Left ventricle myocardium superior (tissue), 1 donor: ENCODE results near the gene MBNL3. TPM values are rescaled to one million over a fixed set of nuclear protein-coding genes. Genes with fewer than 3 reads are reported as not detected.
A peak's percentile ranks its signal among the peaks of the same experiment; 100 is the strongest.

Experiments used
- ATAC-seq: fragments of 200-7000 bp; cut with Tn5 transposase; one replicate; pipeline ENCODE4 v1.9.1; 2020; ENCODE audit warnings: mild to moderate bottlenecking, moderate library complexity
- DNase-seq: peaks from one replicate; pipeline ENCODE4 v3.0.0-alpha.2; 2020
- intact Hi-C: fragments of 100-400 bp; cut with micrococcal nuclease; formaldehyde crosslinking; loops from one replicate; pipeline ENCODE4 v1.11.0; 2022
- long read RNA-seq: library from polyadenylated mRNA; unstranded; transcript quantifications from one replicate; pipeline ENCODE4 v2.0.0, GENCODE V29; 2021
- total RNA-seq: library from RNA; stranded (reverse); fragmentation: NEBNext Ultra II Directional; extraction: Animal tissue kit (Norgen Biotek cat#: 25700); gene quantifications from one replicate; pipeline ENCODE4 v1.2.1, GENCODE V29; 2021
- donor health status: DM: no; HTN: yes; CAD: no; lungs with severe emphysema.

The MBNL3 gene
- 31.4 TPM for total RNA-seq
- long read RNA-seq, partial matches to known transcripts = 0 of 5 reads
- long read RNA-seq, other reads (novel, unspliced or antisense) = 5 of 5 reads

GRCh38 chrX:132488819-132489577, at the start of gene MBNL3:
TSS of gene MBNL3 (minus strand) at chrX:132489038. CDS start at chrX:132439611, 49,427 bp downstream.
- peak; percentile 75 for DNase-seq
- peak; percentile 97 for ATAC-seq
- intact Hi-C loops = no loop called here

- ATAC-seq (no peak), DNase-seq (no peak)
- intact Hi-C loops = no loop called here
These were observed 44.6 kb upstream of the MBNL3 start for GRCh38 chrX:132533409-132533808.

GRCh38 chrX:132532913-132533312, 44.1 kb upstream of the MBNL3 start:
- DNase-seq (no peak), ATAC-seq (no peak)
- intact Hi-C loops = no loop called here

GRCh38 chrX:132532097-132532496, 43.3 kb upstream of the MBNL3 start:
- ATAC-seq = no peak
- no peak for DNase-seq
- intact Hi-C loops = no loop called here

- no peak for DNase-seq
- intact Hi-C loops = no loop called here
- no peak for ATAC-seq
These were observed 32.0 kb upstream of the MBNL3 start for GRCh38 chrX:132520792-132521191.

- intact Hi-C loops = no loop called here
- DNase-seq (no peak), ATAC-seq (no peak)
These were observed 31.4 kb upstream of the MBNL3 start for GRCh38 chrX:132520213-132520612.

- intact Hi-C loops = no loop called here
- no peak for ATAC-seq
- DNase-seq = no peak
These were observed 29.6 kb upstream of the MBNL3 start for GRCh38 chrX:132518401-132518800.

- intact Hi-C loops = no loop called here
- ATAC-seq (no peak), DNase-seq (no peak)
These were observed 20.0 kb upstream of the MBNL3 start for GRCh38 chrX:132508834-132509233.

- no peak for DNase-seq
- intact Hi-C loops = no loop called here
- ATAC-seq = no peak
These were observed 16.3 kb upstream of the MBNL3 start for GRCh38 chrX:132505116-132505515.

GRCh38 chrX:132504417-132504816, 15.6 kb upstream of the MBNL3 start:
- DNase-seq (no peak), ATAC-seq (no peak)
- intact Hi-C loops = no loop called here

GRCh38 chrX:132501606-132502005, 12.8 kb upstream of the MBNL3 start:
- DNase-seq (no peak), ATAC-seq (no peak)
- intact Hi-C loops = no loop called here

- DNase-seq = no peak
- intact Hi-C loops = no loop called here
- no peak for ATAC-seq
These were observed 8.6 kb upstream of the MBNL3 start for GRCh38 chrX:132497432-132497831.

GRCh38 chrX:132493095-132493494, 4.3 kb upstream of the MBNL3 start:
- no peak for ATAC-seq
- intact Hi-C loops = no loop called here
- DNase-seq = no peak

- ATAC-seq = peak; percentile 10
These were observed 2.4 kb upstream of the MBNL3 start for GRCh38 chrX:132491191-132491590.

GRCh38 chrX:132489578-132490419, 961 bp upstream of the MBNL3 start:
- DNase-seq = peak; percentile 47
- peak; percentile 17 for ATAC-seq
- intact Hi-C loops = no loop called here

More at GRCh38 chrX:132491191-132491590, 2.4 kb upstream of the MBNL3 start:
- DNase-seq = no peak
- intact Hi-C loops = no loop called here

- ATAC-seq = peak; percentile 53
- DNase-seq = no peak
- intact Hi-C loops = no loop called here
These were observed 595 bp downstream of the MBNL3 start for GRCh38 chrX:132488180-132488705.

GRCh38 chrX:132486599-132487178, 2.1 kb downstream of the MBNL3 start:
- DNase-seq (no peak), ATAC-seq (no peak)
- intact Hi-C loops = no loop called here

- ATAC-seq (no peak), DNase-seq (no peak)
- intact Hi-C loops = no loop called here
These were observed 4.9 kb downstream of the MBNL3 start for GRCh38 chrX:132483951-132484350.

- intact Hi-C loops = no loop called here
- no peak for ATAC-seq
These were observed 5.3 kb downstream of the MBNL3 start for GRCh38 chrX:132483488-132483887.

GRCh38 chrX:132482632-132483031, 6.2 kb downstream of the MBNL3 start:
- no peak for DNase-seq
- ATAC-seq = no peak
- intact Hi-C loops = no loop called here

More at GRCh38 chrX:132483488-132483887, 5.3 kb downstream of the MBNL3 start:
- DNase-seq = no peak
